Measurements from ENCODE around the gene NOSTRIN. TPM values are rescaled to one million over a fixed set of nuclear protein-coding genes. Genes with fewer than 3 reads are reported as not detected.

Gene NOSTRIN
- total RNA-seq, 1 experiment from 2014 or later = not detected

DNA sequence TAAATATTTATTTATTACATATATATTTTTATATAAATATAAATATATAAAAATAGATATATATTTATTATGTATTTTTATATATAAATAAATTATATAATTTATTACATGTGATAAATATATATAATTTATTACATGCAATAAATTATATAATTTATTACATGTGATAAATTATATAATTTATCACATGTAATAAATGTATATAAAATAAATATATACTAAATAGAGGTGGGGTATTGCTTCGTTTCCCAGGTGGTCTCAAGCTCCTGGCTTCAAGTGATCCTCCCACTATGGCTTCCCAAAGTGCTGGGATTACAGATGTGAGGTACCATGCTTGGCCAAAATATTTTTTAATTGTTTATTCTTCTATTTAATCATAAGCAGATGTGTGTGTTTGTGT is 95.0 kb downstream of the NOSTRIN start:
- Histone ChIP-seq H4K91ac (ENCODE audit: insufficient read length, low read depth, low read length) (no peak overlapping the region), H2AK5ac (ENCODE audit: insufficient read length, low read length) (no peak overlapping the region), H2BK5ac (ENCODE audit: insufficient read length, low read length) (no peak overlapping the region), H3K79me2 (ENCODE audit: insufficient read depth, low read length) (no peaks in the 10 kb centered on the region), H2BK20ac (ENCODE audit: low read depth, low read length, poor library complexity, severe bottlenecking) (no peak overlapping the region), H3K79me1 (ENCODE audit: insufficient read depth, low read depth, low read length, poor library complexity, severe bottlenecking) (no peaks in the 10 kb centered on the region), H3K18ac (ENCODE audit: insufficient read length, low read depth, low read length) (no peak overlapping the region), H3T11ph (ENCODE audit: low read length) (no peak overlapping the region), H3K56ac (ENCODE audit: insufficient read length, low read depth, low read length) (no peak overlapping the region), H3K27me3 (ENCODE audit: insufficient read depth, low read length) (no peaks in the 10 kb centered on the region; the same call in 1 of the 2 replicates), H2BK15ac (ENCODE audit: low read depth, low read length) (no peak overlapping the region), H2BK12ac (ENCODE audit: insufficient read length, low read depth, low read length) (no peak overlapping the region), H3K23ac (ENCODE audit: insufficient read length, low read depth, low read length) (no peak overlapping the region), H3K23me2 (ENCODE audit: insufficient read length, low read depth, low read length, poor library complexity, severe bottlenecking) (no peaks in the 10 kb centered on the region), H3K4me1 (ENCODE audit: insufficient read depth, low read length) (no peaks in the 10 kb centered on the region), H3K4me2 (ENCODE audit: insufficient read depth, insufficient read length, low read length) (no peak overlapping the region), H3K9ac (ENCODE audit: extremely low read depth, insufficient read length, low read length) (no peak overlapping the region), H4K20me1 (ENCODE audit: control insufficient read depth, insufficient read depth, insufficient read length) (no peaks in the 10 kb centered on the region), H4K5ac (ENCODE audit: insufficient read length, low read depth, low read length) (no peak overlapping the region), H3K9me3 (ENCODE audit: control insufficient read depth, low read depth, low read length) (no peaks in the 10 kb centered on the region), H4K8ac (replicated peaks; ENCODE audit: insufficient read length, low read depth, low read length) (no peak overlapping the region), H3K14ac (ENCODE audit: insufficient read depth, low read length) (no peak overlapping the region), H2BK120ac (ENCODE audit: low read depth, low read length, poor library complexity, severe bottlenecking) (no peak overlapping the region), H2AFZ (ENCODE audit: low read length) (no peak overlapping the region), H3K4ac (ENCODE audit: low read depth, low read length) (no peak overlapping the region), H3K27ac (ENCODE audit: insufficient read length, low read depth, low read length) (no peak overlapping the region)
- TF ChIP-seq, protein P1, sequence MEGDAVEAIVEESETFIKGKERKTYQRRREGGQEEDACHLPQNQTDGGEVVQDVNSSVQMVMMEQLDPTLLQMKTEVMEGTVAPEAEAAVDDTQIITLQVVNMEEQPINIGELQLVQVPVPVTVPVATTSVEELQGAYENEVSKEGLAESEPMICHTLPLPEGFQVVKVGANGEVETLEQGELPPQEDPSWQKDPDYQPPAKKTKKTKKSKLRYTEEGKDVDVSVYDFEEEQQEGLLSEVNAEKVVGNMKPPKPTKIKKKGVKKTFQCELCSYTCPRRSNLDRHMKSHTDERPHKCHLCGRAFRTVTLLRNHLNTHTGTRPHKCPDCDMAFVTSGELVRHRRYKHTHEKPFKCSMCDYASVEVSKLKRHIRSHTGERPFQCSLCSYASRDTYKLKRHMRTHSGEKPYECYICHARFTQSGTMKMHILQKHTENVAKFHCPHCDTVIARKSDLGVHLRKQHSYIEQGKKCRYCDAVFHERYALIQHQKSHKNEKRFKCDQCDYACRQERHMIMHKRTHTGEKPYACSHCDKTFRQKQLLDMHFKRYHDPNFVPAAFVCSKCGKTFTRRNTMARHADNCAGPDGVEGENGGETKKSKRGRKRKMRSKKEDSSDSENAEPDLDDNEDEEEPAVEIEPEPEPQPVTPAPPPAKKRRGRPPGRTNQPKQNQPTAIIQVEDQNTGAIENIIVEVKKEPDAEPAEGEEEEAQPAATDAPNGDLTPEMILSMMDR (conservative IDR thresholded peaks at IDR 0.05) = no peak
- Mint-ChIP-seq H3K27me3 (ENCODE audit: low read depth) (no peaks in the 10 kb centered on the region), H3K36me3 (ENCODE audit: insufficient read depth in 1 of 3, low read depth in 3 of 3) (no peaks in the 10 kb centered on the region), H3K9me3 (no peaks in the 10 kb centered on the region), H3K4me3 (no peak overlapping the region), H3K27ac (no peak overlapping the region), H3K4me1 (peaks cover 8% of the 10 kb centered on the region in 2 experiments)
- DNase-seq = no peak
- no CpG with 5 or more reads among the region's 1 CpG for whole genome bisulfite sequencing (ENCODE audit: extremely low coverage, insufficient read length, low lambda C conversion rate)

Measured in H9 (cell line).